Neural progenitor cell (in vitro differentiated cells): ENCODE results near the gene VPS37B. TPM values are rescaled to one million over a fixed set of nuclear protein-coding genes. Genes with fewer than 3 reads are reported as not detected.

Experiments
- DNase-seq: peaks from one replicate; pipeline ENCODE4 v3.0.0-alpha.2; 2016; ENCODE audit warnings: low spot score
- H2AFZ ChIP-seq: fragments of 200-600 bp; sonication (generic); replicated peaks from 2 replicates; pipeline ENCODE4 v1.6.1; 2016; ENCODE audit warnings: antibody characterized with exemption
- H3F3A ChIP-seq: fragments of 200-600 bp; sonication (generic); 2 replicates; pipeline ENCODE4 v1.6.1; 2016; ENCODE audit warnings: antibody characterized with exemption, low read depth
- H3K27ac ChIP-seq: fragments of 200-600 bp; sonication (generic); 2 replicates; pipeline ENCODE4 v1.5.1; 2016; ENCODE audit warnings: mild to moderate bottlenecking
- H3K27me3 ChIP-seq: fragments of 200-600 bp; sonication (generic); 2 replicates; pipeline ENCODE4 v1.6.1; 2016; ENCODE audit warnings: mild to moderate bottlenecking, moderate library complexity
- H3K36me3 ChIP-seq: fragments of 200-600 bp; sonication (generic); 2 replicates; pipeline ENCODE4 v1.5.1; 2016
- H3K4me1 ChIP-seq: fragments of 200-600 bp; sonication (generic); 2 replicates; pipeline ENCODE4 v1.6.1; 2016; ENCODE audit warnings: mixed run types
- H3K4me2 ChIP-seq: fragments of 200-600 bp; sonication (generic); 2 replicates; pipeline ENCODE4 v1.6.1; 2016
- H3K4me3 ChIP-seq: fragments of 200-600 bp; sonication (generic); 2 replicates; pipeline ENCODE4 v1.5.1; 2016
- H3K79me2 ChIP-seq: fragments of 200-600 bp; sonication (generic); 2 replicates; pipeline ENCODE4 v1.6.1; 2016; ENCODE audit warnings: low read depth
- H3K9ac ChIP-seq: fragments of 200-600 bp; sonication (generic); 2 replicates; pipeline ENCODE4 v1.6.1; 2016
- H3K9me3 ChIP-seq: fragments of 200-600 bp; sonication (generic); 2 replicates; pipeline ENCODE4 v1.5.1; 2016; ENCODE audit warnings: low read depth
- H4K20me1 ChIP-seq: fragments of 200-600 bp; sonication (generic); 2 replicates; pipeline ENCODE4 v1.6.1; 2016; ENCODE audit warnings: low read depth
- H3K27ac Mint-ChIP-seq: 3 replicates; pipeline ENCODE4 v1.8.0; 2021; ENCODE audit warnings: mixed read lengths
- H3K27me3 Mint-ChIP-seq: 2 replicates; pipeline ENCODE4 v1.8.0; 2022; ENCODE audit warnings: low read depth, mild to moderate bottlenecking, inconsistent platforms, moderate library complexity, mixed read lengths; ENCODE audit not compliant: insufficient read depth
- H3K36me3 Mint-ChIP-seq: 3 replicates; pipeline ENCODE4 v1.8.0; 2021; ENCODE audit warnings: mixed read lengths
- H3K4me1 Mint-ChIP-seq: 3 replicates; pipeline ENCODE4 v1.8.0; 2021; ENCODE audit warnings: mixed read lengths
- H3K4me3 Mint-ChIP-seq: 3 replicates; pipeline ENCODE4 v1.8.0; 2021; ENCODE audit warnings: mild to moderate bottlenecking, moderate library complexity, mixed read lengths
- H3K9me3 Mint-ChIP-seq: 3 replicates; pipeline ENCODE4 v1.8.0; 2020; ENCODE audit warnings: mixed read lengths
- CTCF ChIP-seq: fragments of 200-600 bp; sonication (generic); IDR thresholded peaks from 2 replicates; pipeline ENCODE4 v1.5.1; 2017; ENCODE audit warnings: antibody characterized with exemption, mild to moderate bottlenecking
- EZH2 ChIP-seq: fragments of 200-600 bp; sonication (generic); IDR thresholded peaks from 2 replicates; pipeline ENCODE4 v1.6.1; 2017; ENCODE audit warnings: antibody characterized with exemption, mild to moderate bottlenecking, moderate library complexity
- EZH2phosphoT487 ChIP-seq: fragments of 200-600 bp; sonication (generic); IDR thresholded peaks from 2 replicates; pipeline ENCODE4 v1.6.1; 2017; ENCODE audit warnings: antibody characterized with exemption
- total RNA-seq: library from RNA; depleted of rRNA; stranded (reverse); fragments of >200 nt; gene quantifications from 2 replicates; pipeline ENCODE4 v1.2.3, GENCODE V29; 2015; ENCODE audit warnings: low replicate concordance

Gene VPS37B
- total RNA-seq, 1 donor from 2014 or later = 19.4 TPM

GRCh38 chr12:122868471-122869177 lies 27.3 kb downstream of the VPS37B start:
- H4K20me1 ChIP-seq = peaks cover 80% of the 10 kb centered on the region
- peaks cover 23% of the 10 kb centered on the region for H3K36me3 Mint-ChIP-seq
- no peak overlapping the region for H2AFZ ChIP-seq
- H3K27me3 ChIP-seq = peaks cover 66% of the 10 kb centered on the region
- H3K4me3 Mint-ChIP-seq = no peak overlapping the region
- peaks cover 27% of the 10 kb centered on the region for H3K4me1 ChIP-seq
- no peak overlapping the region for H3K4me2 ChIP-seq
- no peaks in the 10 kb centered on the region for H3K36me3 ChIP-seq
- peaks cover 29% of the 10 kb centered on the region for H3F3A ChIP-seq
- peak overlapping the region; percentile 7 for H3K27ac Mint-ChIP-seq
- H3K4me1 Mint-ChIP-seq = peaks cover 43% of the 10 kb centered on the region
- H3K9me3 Mint-ChIP-seq = no peaks in the 10 kb centered on the region
- no peak overlapping the region for H3K27ac ChIP-seq
- H3K9me3 ChIP-seq = no peaks in the 10 kb centered on the region
- TF ChIP-seq CTCF (no peak), EZH2phosphoT487 (no peak), EZH2 (no peak)
- H3K4me3 ChIP-seq = no peak overlapping the region
- no peak for DNase-seq
- H3K79me2 ChIP-seq = no peaks in the 10 kb centered on the region
- peaks cover 15% of the 10 kb centered on the region for H3K27me3 Mint-ChIP-seq
- no peak overlapping the region for H3K9ac ChIP-seq

GRCh38 chr12:122867691-122868461 lies 28.0 kb downstream of the VPS37B start:
- Histone ChIP-seq H3K9me3 (no peaks in the 10 kb centered on the region), H4K20me1 (peaks cover 80% of the 10 kb centered on the region), H3F3A (peaks cover 22% of the 10 kb centered on the region), H3K4me2 (no peak overlapping the region), H3K79me2 (no peaks in the 10 kb centered on the region), H3K4me1 (peaks cover 22% of the 10 kb centered on the region), H3K36me3 (no peaks in the 10 kb centered on the region), H2AFZ (no peak overlapping the region), H3K27ac (no peak overlapping the region), H3K4me3 (no peak overlapping the region), H3K9ac (no peak overlapping the region), H3K27me3 (peaks cover 58% of the 10 kb centered on the region)
- Mint-ChIP-seq H3K4me1 (peaks cover 35% of the 10 kb centered on the region), H3K4me3 (no peak overlapping the region), H3K36me3 (peaks cover 23% of the 10 kb centered on the region), H3K9me3 (no peaks in the 10 kb centered on the region), H3K27me3 (peaks cover 18% of the 10 kb centered on the region), H3K27ac (no peak overlapping the region)
- peak; percentile 49 for DNase-seq
- TF ChIP-seq EZH2 (no peak), EZH2phosphoT487 (no peak), CTCF (peak; percentile 38)

GRCh38 chr12:122866950-122867607 lies 28.8 kb downstream of the VPS37B start:
- Mint-ChIP-seq H3K36me3 (peaks cover 23% of the 10 kb centered on the region), H3K4me3 (peak overlapping the region; percentile 24), H3K9me3 (no peaks in the 10 kb centered on the region), H3K27ac (no peak overlapping the region), H3K4me1 (peaks cover 27% of the 10 kb centered on the region), H3K27me3 (peaks cover 16% of the 10 kb centered on the region)
- Histone ChIP-seq H3K27ac (no peak overlapping the region), H3F3A (peaks cover 15% of the 10 kb centered on the region), H3K9ac (no peak overlapping the region), H3K79me2 (no peaks in the 10 kb centered on the region), H3K4me1 (peaks cover 16% of the 10 kb centered on the region), H3K9me3 (no peaks in the 10 kb centered on the region), H3K36me3 (no peaks in the 10 kb centered on the region), H4K20me1 (peaks cover 73% of the 10 kb centered on the region), H2AFZ (no peak overlapping the region), H3K4me2 (no peak overlapping the region), H3K4me3 (no peak overlapping the region), H3K27me3 (peaks cover 51% of the 10 kb centered on the region)
- TF ChIP-seq EZH2phosphoT487 = no peak
- no peak for TF ChIP-seq EZH2
- no peak for TF ChIP-seq CTCF
- no peak for DNase-seq
